ENCODE results near the gene ZBTB39.

DNA sequence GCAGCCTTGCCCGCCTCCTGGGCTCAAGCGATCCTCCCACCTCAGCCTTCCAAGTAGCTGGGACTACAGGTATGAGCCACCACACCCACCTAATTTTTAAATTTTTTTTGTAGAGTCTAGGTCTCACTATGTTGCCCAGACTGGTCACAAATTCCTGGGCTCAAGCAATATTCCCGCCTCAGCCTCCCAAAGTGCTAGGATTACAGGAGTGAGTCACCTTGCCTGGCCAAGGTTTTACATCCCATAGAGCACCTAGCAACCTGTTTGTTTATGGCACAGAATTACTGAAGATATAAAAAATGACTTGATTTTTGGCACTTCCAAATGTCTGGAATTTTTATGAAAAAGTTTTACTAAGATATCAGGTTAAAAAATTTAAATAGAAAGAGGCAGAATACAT lies 27.1 kb upstream of the ZBTB39 start:
- TF ChIP-seq, protein P1, sequence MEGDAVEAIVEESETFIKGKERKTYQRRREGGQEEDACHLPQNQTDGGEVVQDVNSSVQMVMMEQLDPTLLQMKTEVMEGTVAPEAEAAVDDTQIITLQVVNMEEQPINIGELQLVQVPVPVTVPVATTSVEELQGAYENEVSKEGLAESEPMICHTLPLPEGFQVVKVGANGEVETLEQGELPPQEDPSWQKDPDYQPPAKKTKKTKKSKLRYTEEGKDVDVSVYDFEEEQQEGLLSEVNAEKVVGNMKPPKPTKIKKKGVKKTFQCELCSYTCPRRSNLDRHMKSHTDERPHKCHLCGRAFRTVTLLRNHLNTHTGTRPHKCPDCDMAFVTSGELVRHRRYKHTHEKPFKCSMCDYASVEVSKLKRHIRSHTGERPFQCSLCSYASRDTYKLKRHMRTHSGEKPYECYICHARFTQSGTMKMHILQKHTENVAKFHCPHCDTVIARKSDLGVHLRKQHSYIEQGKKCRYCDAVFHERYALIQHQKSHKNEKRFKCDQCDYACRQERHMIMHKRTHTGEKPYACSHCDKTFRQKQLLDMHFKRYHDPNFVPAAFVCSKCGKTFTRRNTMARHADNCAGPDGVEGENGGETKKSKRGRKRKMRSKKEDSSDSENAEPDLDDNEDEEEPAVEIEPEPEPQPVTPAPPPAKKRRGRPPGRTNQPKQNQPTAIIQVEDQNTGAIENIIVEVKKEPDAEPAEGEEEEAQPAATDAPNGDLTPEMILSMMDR (IDR thresholded peaks at IDR 0.05; ENCODE audit: poor library complexity): no peak
- no peak for TF ChIP-seq EZH2 (IDR thresholded peaks at IDR 0.05; ENCODE audit: borderline replicate concordance)
